SK-N-SH treated with all-trans-retinoic acid at 6 μM for 48 hours (cell line): ENCODE measurements around the gene GALNT13.

Experiments
- ATAC-seq: fragments of 200-7000 bp; cut with Tn5 transposase; 3 replicates; pipeline ENCODE4 v1.9.1; 2020; ENCODE audit warnings: mild to moderate bottlenecking, moderate library complexity
- ARNTL ChIP-seq: fragments of 450-650 bp; formaldehyde crosslinking; IDR thresholded peaks from 2 replicates; pipeline ENCODE4 v1.5.0; 2020; ENCODE audit warnings: low read depth, mild to moderate bottlenecking, moderate library complexity, borderline replicate concordance
- BACH2 ChIP-seq: fragments of 250-450 bp; sonication (Bioruptor Pico); IDR thresholded peaks from 2 replicates; pipeline ENCODE4 v1.9.0; 2021; ENCODE audit warnings: mild to moderate bottlenecking, borderline replicate concordance
- CREB5 ChIP-seq: fragments of 250-450 bp; sonication (Bioruptor Pico); IDR thresholded peaks from 2 replicates; pipeline ENCODE4 v1.5.1; 2020; ENCODE audit warnings: low read depth, mild to moderate bottlenecking, moderate library complexity
- CSDC2 ChIP-seq: fragments of 250-450 bp; sonication (Bioruptor Pico); IDR thresholded peaks from 2 replicates; pipeline ENCODE4 v1.5.0; 2020; ENCODE audit warnings: mild to moderate bottlenecking, moderate library complexity
- CSRNP3 ChIP-seq: fragments of 250-450 bp; sonication (Bioruptor Pico); IDR thresholded peaks from 2 replicates; pipeline ENCODE4 v1.5.1; 2021; ENCODE audit warnings: mild to moderate bottlenecking, moderate library complexity
- ESRRG ChIP-seq: fragments of 250-450 bp; sonication (Bioruptor Pico); IDR thresholded peaks from 2 replicates; pipeline ENCODE4 v1.6.1; 2021; ENCODE audit warnings: mild to moderate bottlenecking
- GLIS3 ChIP-seq: fragments of 250-450 bp; sonication (Bioruptor Pico); IDR thresholded peaks from 2 replicates; pipeline ENCODE4 v1.5.0; 2020; ENCODE audit warnings: mild to moderate bottlenecking, moderate library complexity
- ISL1 ChIP-seq: fragments of 250-450 bp; sonication (Bioruptor Pico); IDR thresholded peaks from 2 replicates; pipeline ENCODE4 v2.1.2; 2022; ENCODE audit warnings: mild to moderate bottlenecking, moderate library complexity
- OSR1 ChIP-seq: fragments of 250-450 bp; sonication (Bioruptor Pico); IDR thresholded peaks from 2 replicates; pipeline ENCODE4 v1.8.0; 2022; ENCODE audit warnings: moderate library complexity, mild to moderate bottlenecking, inconsistent platforms
- POU6F1 ChIP-seq: fragments of 250-450 bp; sonication (Bioruptor Pico); IDR thresholded peaks from 2 replicates; pipeline ENCODE4 v1.8.0; 2021; ENCODE audit warnings: low read depth, mild to moderate bottlenecking, moderate library complexity, borderline replicate concordance
- PPARA ChIP-seq: fragments of 250-450 bp; sonication (Bioruptor Pico); IDR thresholded peaks from 2 replicates; pipeline ENCODE4 v1.5.0; 2020; ENCODE audit warnings: mild to moderate bottlenecking, borderline replicate concordance
- RARB ChIP-seq: fragments of 250-450 bp; sonication (Bioruptor Pico); IDR thresholded peaks from 2 replicates; pipeline ENCODE4 v1.8.0; 2021; ENCODE audit warnings: mild to moderate bottlenecking, moderate library complexity
- SNAI2 ChIP-seq: fragments of 250-450 bp; sonication (Bioruptor Pico); IDR thresholded peaks from 2 replicates; pipeline ENCODE4 v1.5.0; 2020; ENCODE audit warnings: mild to moderate bottlenecking, moderate library complexity
- TCF4 ChIP-seq: fragments of 250-450 bp; sonication (Bioruptor Pico); IDR thresholded peaks from 2 replicates; pipeline ENCODE4 v1.8.0; 2021; ENCODE audit warnings: mild to moderate bottlenecking, moderate library complexity, borderline replicate concordance
- TOX ChIP-seq: fragments of 250-450 bp; sonication (Bioruptor Pico); IDR thresholded peaks from 2 replicates; pipeline ENCODE4 v1.8.0; 2021; ENCODE audit warnings: mild to moderate bottlenecking, moderate library complexity, borderline replicate concordance
- ZC3H10 ChIP-seq: fragments of 250-450 bp; sonication (Bioruptor Pico); IDR thresholded peaks from 2 replicates; pipeline ENCODE4 v1.5.1; 2021; ENCODE audit warnings: mild to moderate bottlenecking, moderate library complexity
- ZFP3 ChIP-seq: fragments of 250-450 bp; sonication (Bioruptor Pico); IDR thresholded peaks from 2 replicates; pipeline ENCODE4 v1.5.0; 2020; ENCODE audit warnings: mild to moderate bottlenecking, moderate library complexity
- ZFP30 ChIP-seq: fragments of 450-650 bp; formaldehyde crosslinking; IDR thresholded peaks from 2 replicates; pipeline ENCODE4 v1.5.0; 2022; ENCODE audit warnings: mild to moderate bottlenecking, moderate library complexity
- ZNF565 ChIP-seq: fragments of 450-650 bp; formaldehyde crosslinking; conservative IDR thresholded peaks from 2 replicates; pipeline ENCODE4 v1.5.0; 2020; ENCODE audit warnings: low read depth, mild to moderate bottlenecking, moderate library complexity
- ZNF8 ChIP-seq: fragments of 450-650 bp; formaldehyde crosslinking; IDR thresholded peaks from 2 replicates; pipeline ENCODE4 v1.5.0; 2020; ENCODE audit warnings: mild to moderate bottlenecking, moderate library complexity

Gene GALNT13

GRCh38 chr2:154306266-154306970 is 434.7 kb downstream of the GALNT13 start:
- TF ChIP-seq TOX (no peak), ZNF8 (no peak), POU6F1 (CRISPR knock-in tag) (no peak), ZFP30 (CRISPR knock-in tag) (no peak), CREB5 (CRISPR knock-in tag) (no peak), ZFP3 (no peak), CSRNP3 (CRISPR knock-in tag) (no peak), SNAI2 (no peak), ZC3H10 (CRISPR knock-in tag) (no peak), PPARA (no peak)
- TF ChIP-seq, all 23 proteins: peak for 0
- ATAC-seq, result no peak

GRCh38 chr2:154307007-154307406 is 435.3 kb downstream of the GALNT13 start:
- ATAC-seq, result no peak
- TF ChIP-seq ISL1 (CRISPR knock-in tag), result no peak
- no peak for TF ChIP-seq ARNTL (CRISPR knock-in tag)
- TF ChIP-seq TOX, result no peak
- no peak for TF ChIP-seq ZFP30 (CRISPR knock-in tag)
- TF ChIP-seq ZNF565 (CRISPR knock-in tag), result no peak
- TF ChIP-seq BACH2, result no peak
- TF ChIP-seq TCF4 (CRISPR knock-in tag), result no peak
- no peak for TF ChIP-seq OSR1 (CRISPR knock-in tag)
- TF ChIP-seq ZFP3, result no peak
- TF ChIP-seq GLIS3 (CRISPR knock-in tag), result no peak
- TF ChIP-seq CSDC2, result no peak
- TF ChIP-seq CREB5 (CRISPR knock-in tag), result no peak
- no peak for TF ChIP-seq ZC3H10 (CRISPR knock-in tag)
- TF ChIP-seq, all 23 proteins: peak for 0

- no peak for ATAC-seq
- TF ChIP-seq RARB (CRISPR knock-in tag) (no peak), ISL1 (CRISPR knock-in tag) (no peak), TCF4 (CRISPR knock-in tag) (0 out of 2 replicates have a peak, but pooled peaks have one; percentile 11)
Observed at GRCh38 chr2:154324601-154325000, 452.9 kb downstream of the GALNT13 start.

- no peak for TF ChIP-seq ZNF565 (CRISPR knock-in tag)
- no peak for ATAC-seq
Observed at GRCh38 chr2:154329510-154329909, 457.8 kb downstream of the GALNT13 start.

GRCh38 chr2:154331784-154332183 is 460.1 kb downstream of the GALNT13 start:
- ATAC-seq, result no peak
- TF ChIP-seq ARNTL (CRISPR knock-in tag), result no peak
- no peak for TF ChIP-seq CSDC2
- no peak for TF ChIP-seq ZFP30 (CRISPR knock-in tag)
- TF ChIP-seq ZC3H10 (CRISPR knock-in tag), result no peak
- no peak for TF ChIP-seq ZNF565 (CRISPR knock-in tag)
- no peak for TF ChIP-seq BACH2
- no peak for TF ChIP-seq ESRRG (CRISPR knock-in tag)
- no peak for TF ChIP-seq PPARA
- TF ChIP-seq POU6F1 (CRISPR knock-in tag), result no peak
- TF ChIP-seq SNAI2, result no peak
- TF ChIP-seq TCF4 (CRISPR knock-in tag), result no peak
- TF ChIP-seq, all 23 proteins: peak for 0
